GM21723 (cell line): ENCODE measurements around the gene SUSD1.

ENCODE experiments used
- ATAC-seq: cut with Tn5 transposase; IDR thresholded peaks from one replicate; pipeline ENCODE4 v1.9.1; 2021; ENCODE audit warnings: mild to moderate bottlenecking, moderate library complexity; ENCODE audit not compliant: unreplicated experiment

The SUSD1 gene

GRCh38 chr9:112044881-112045280 is 130.2 kb downstream of the SUSD1 start:
- no peak for ATAC-seq

GRCh38 chr9:112044186-112044585 is 130.9 kb downstream of the SUSD1 start:
- no peak for ATAC-seq

GRCh38 chr9:112043423-112043822 is 131.7 kb downstream of the SUSD1 start:
- ATAC-seq: no peak

GRCh38 chr9:112042769-112043168 is 132.3 kb downstream of the SUSD1 start:
- no peak for ATAC-seq

- no peak for ATAC-seq
Observed at GRCh38 chr9:112042244-112042638, 132.9 kb downstream of the SUSD1 start.

- ATAC-seq: no peak
Observed at GRCh38 chr9:112041536-112042243, 133.4 kb downstream of the SUSD1 start.

GRCh38 chr9:112041199-112041535 is 133.9 kb downstream of the SUSD1 start:
- no peak for ATAC-seq

GRCh38 chr9:112038017-112038408 is 137.1 kb downstream of the SUSD1 start:
- ATAC-seq: no peak

GRCh38 chr9:112037281-112038016 is 137.6 kb downstream of the SUSD1 start:
- ATAC-seq: peak; percentile 42

- ATAC-seq: no peak
Observed at GRCh38 chr9:112035166-112035826, 139.8 kb downstream of the SUSD1 start.

GRCh38 chr9:112034216-112034611 is 140.9 kb downstream of the SUSD1 start:
- ATAC-seq: no peak

GRCh38 chr9:112033237-112034215 is 141.6 kb downstream of the SUSD1 start:
- ATAC-seq: no peak

GRCh38 chr9:112032743-112033142 is 142.4 kb downstream of the SUSD1 start:
- no peak for ATAC-seq

- ATAC-seq: peak; percentile 47
Observed at GRCh38 chr9:112032009-112032408, 143.1 kb downstream of the SUSD1 start.

GRCh38 chr9:112031400-112031799 is 143.7 kb downstream of the SUSD1 start:
- no peak for ATAC-seq

GRCh38 chr9:112029921-112030444 is 145.1 kb downstream of the SUSD1 start:
- ATAC-seq: no peak

- ATAC-seq: peak; percentile 49
Observed at GRCh38 chr9:112028242-112029221, 146.6 kb downstream of the SUSD1 start.

- ATAC-seq: no peak
Observed at GRCh38 chr9:112025850-112026249, 149.2 kb downstream of the SUSD1 start.

GRCh38 chr9:112021742-112022141 is 153.4 kb downstream of the SUSD1 start:
- ATAC-seq: no peak
